ENCODE data around the gene SGSM2. TPM values are rescaled to one million over a fixed set of nuclear protein-coding genes. Genes with fewer than 3 reads are reported as not detected.

SGSM2 gene
- total RNA-seq, 1 experiment from 2014 or later, result 62.0 TPM

GRCh38 chr17:2405247-2405926 is 68.1 kb downstream of the SGSM2 start:
- ChIA-PET CTCF (interaction anchor here (2.0 kb wide), 1 partner anchor 11 kb away, joined by 9 read pairs; no protein-coding TSS in a partner anchor), POLR2A (ENCODE audit: unreplicated experiment) (interaction anchor here (0.6 to 1.5 kb wide), 2 partner anchors 12 to 102 kb away, joined by 6 to 7 read pairs; partner anchors contain the start of genes SMG6 and SRR)
- Histone ChIP-seq H3K27me3 (ENCODE audit: insufficient read depth, low read depth) (no peaks in the 10 kb centered on the region), H3K4me3 (0 out of 2 replicates have a peak overlapping the region, but pooled peaks have one; percentile 4), H2AFZ (no peak overlapping the region), H3K9me2 (ENCODE audit: insufficient read depth) (no peaks in the 10 kb centered on the region), H3K4me2 (peak overlapping the region; percentile 80), H4K20me1 (ENCODE audit: insufficient read depth) (no peaks in the 10 kb centered on the region), H3K27ac (peak overlapping the region; percentile 98), H3F3A (ENCODE audit: insufficient read depth, low read depth) (peaks cover 57% of the 10 kb centered on the region), H3K9me3 (ENCODE audit: insufficient read depth, low read depth) (no peaks in the 10 kb centered on the region), H3K36me3 (ENCODE audit: low read depth) (no peaks in the 10 kb centered on the region), H3K79me2 (ENCODE audit: low read depth) (peaks cover 9% of the 10 kb centered on the region), H3K4me1 (replicated peaks; ENCODE audit: insufficient read depth) (peaks cover 54% of the 10 kb centered on the region)
- no TSS peak for BruUV-seq (replicated peaks)
- DNase-seq, result peak; percentile 59 to 83
- intact Hi-C loops (cut with micrococcal nuclease; ENCODE audit: unreplicated experiment), result loop anchor here (5.0 to 10.0 kb wide), 3 partner anchors 363 to 1262 kb away; partner anchors contain the start of genes EMC6, OVCA2, RILP and SCARF1
- TF ChIP-seq CTCF (conservative IDR thresholded peaks at IDR 0.05), result no peak
- no peak for TF ChIP-seq EZH2 (IDR thresholded peaks at IDR 0.05; ENCODE audit: low read depth)

- H3K4me1 ChIP-seq (replicated peaks; ENCODE audit: insufficient read depth), result peaks cover 54% of the 10 kb centered on the region
- TF ChIP-seq EZH2 (IDR thresholded peaks at IDR 0.05; ENCODE audit: low read depth) (no peak), CTCF (conservative IDR thresholded peaks at IDR 0.05) (no peak)
- intact Hi-C loops (cut with micrococcal nuclease; ENCODE audit: unreplicated experiment), result loop anchor here (1.0 to 10.0 kb wide), 5 partner anchors 14 to 1261 kb away; partner anchors contain the start of genes EMC6, OVCA2, RILP and SCARF1
Observed at GRCh38 chr17:2406271-2406902, 69.1 kb downstream of the SGSM2 start.

More at GRCh38 chr17:2406271-2406902, 69.1 kb downstream of the SGSM2 start:
- Histone ChIP-seq H3K27ac (peak overlapping the region; percentile 98), H3K4me3 (peak overlapping the region; percentile 3; the same call in 1 of the 2 replicates), H3K9me3 (ENCODE audit: insufficient read depth, low read depth) (no peaks in the 10 kb centered on the region), H4K20me1 (ENCODE audit: insufficient read depth) (no peaks in the 10 kb centered on the region), H3K27me3 (ENCODE audit: insufficient read depth, low read depth) (no peaks in the 10 kb centered on the region), H3K36me3 (ENCODE audit: low read depth) (no peaks in the 10 kb centered on the region), H2AFZ (no peak overlapping the region), H3F3A (ENCODE audit: insufficient read depth, low read depth) (peaks cover 65% of the 10 kb centered on the region), H3K79me2 (ENCODE audit: low read depth) (peaks cover 7% of the 10 kb centered on the region; the same call in 1 of the 2 replicates), H3K4me2 (peak overlapping the region; percentile 80), H3K9me2 (ENCODE audit: insufficient read depth) (no peaks in the 10 kb centered on the region)
- ChIA-PET CTCF (interaction anchor here (0.7 to 2.1 kb wide), 5 partner anchors 9 to 352 kb away, joined by 3 to 13 read pairs (median 6); no protein-coding TSS in a partner anchor), POLR2A (ENCODE audit: unreplicated experiment) (interaction anchor here (0.6 to 1.5 kb wide), 11 partner anchors 9 to 1261 kb away, joined by 3 to 31 read pairs (median 5); no protein-coding TSS in a partner anchor)
- BruUV-seq (replicated peaks), result TSS peak; percentile 68
- DNase-seq, result peak; percentile 61 to 71
